GM23338 (cell line): ENCODE results near the gene TSHZ2.

Experiments used
- CREB1 ChIP-seq: fragments of 250-450 bp; sonication (Bioruptor Pico); IDR thresholded peaks from 2 replicates; pipeline ENCODE4 v1.5.0; 2020; ENCODE audit warnings: low read depth, mild to moderate bottlenecking, moderate library complexity
- CTCF ChIP-seq, 2 experiments: fragments of 200-600 bp in 1 of 2; sonication (generic) in 1 of 2; conservative IDR thresholded peaks; 2 replicates each; pipeline versions ENCODE4 v1.5.1 to v1.6.1; 2016 to 2017; ENCODE audit warnings: antibody characterized with exemption in 2 of 2, low read depth in 2 of 2, mild to moderate bottlenecking in 2 of 2, moderate library complexity in 1 of 2
- EZH2 ChIP-seq: fragments of 200-600 bp; sonication (generic); IDR thresholded peaks from one replicate; pipeline ENCODE4 v1.8.0; 2017; ENCODE audit warnings: antibody characterized with exemption, mild to moderate bottlenecking, low read depth; ENCODE audit not compliant: unreplicated experiment
- EZH2phosphoT487 ChIP-seq: fragments of 200-600 bp; sonication (generic); IDR thresholded peaks from one replicate; pipeline ENCODE4 v1.8.1; 2018; ENCODE audit warnings: antibody characterized with exemption; ENCODE audit not compliant: unreplicated experiment
- NANOG ChIP-seq: IDR thresholded peaks from 2 replicates; pipeline ENCODE4 v1.6.1; 2016; ENCODE audit warnings: antibody characterized with exemption, borderline replicate concordance
- POLR2AphosphoS5 ChIP-seq: IDR thresholded peaks from 2 replicates; pipeline ENCODE4 v1.6.1; 2016; ENCODE audit warnings: antibody characterized with exemption, low read depth

GRCh38 chr20:53284696-53285095, 312.5 kb downstream of the TSHZ2 start:
- TF ChIP-seq POLR2AphosphoS5 (no peak), CTCF (conservative IDR thresholded peaks at IDR 0.05; ENCODE audit: low read depth in 2 of 2) (no peak), EZH2 (no peak), NANOG (no peak), EZH2phosphoT487 (no peak), CREB1 (no peak)
